ENCODE results near the gene SHISA2.
"Not testable (repeated sequence)": the region's sequence is repeated elsewhere in the genome, so short reads cannot be mapped to it uniquely, and the experiment has no call there.

The SHISA2 gene

GRCh38 chr13:26067601-26068000, 15.8 kb upstream of the SHISA2 start:
- no peak for DNase-seq (ENCODE audit: low read depth)
- no peak overlapping the region for H3K4me3 ChIP-seq (replicated peaks; ENCODE audit: low read depth, low read length)
- TF ChIP-seq CTCF (IDR thresholded peaks at IDR 0.05; ENCODE audit: low read length, missing control alignments) = no peak

- not testable (repeated sequence) for DNase-seq (ENCODE audit: low read depth); H3K4me3 ChIP-seq (replicated peaks; ENCODE audit: low read depth, low read length)
These were observed 14.7 kb upstream of the SHISA2 start for GRCh38 chr13:26066492-26066891.

- TF ChIP-seq CTCF (IDR thresholded peaks at IDR 0.05; ENCODE audit: low read length, missing control alignments) = peak; percentile 83
- peak; percentile 77 for DNase-seq (ENCODE audit: low read depth)
- H3K4me3 ChIP-seq (replicated peaks; ENCODE audit: low read depth, low read length) = no peak overlapping the region
These were observed 11.1 kb upstream of the SHISA2 start for GRCh38 chr13:26062853-26063444.

GRCh38 chr13:26061947-26062346, 10.1 kb upstream of the SHISA2 start:
- DNase-seq (ENCODE audit: low read depth) = peak; percentile 53
- no peak overlapping the region for H3K4me3 ChIP-seq (replicated peaks; ENCODE audit: low read depth, low read length)
- TF ChIP-seq CTCF (IDR thresholded peaks at IDR 0.05; ENCODE audit: low read length, missing control alignments) = no peak

GRCh38 chr13:26061256-26061655, 9.4 kb upstream of the SHISA2 start:
- TF ChIP-seq CTCF (IDR thresholded peaks at IDR 0.05; ENCODE audit: low read length, missing control alignments) = no peak
- no peak for DNase-seq (ENCODE audit: low read depth)
- H3K4me3 ChIP-seq (replicated peaks; ENCODE audit: low read depth, low read length) = no peak overlapping the region

- TF ChIP-seq CTCF (IDR thresholded peaks at IDR 0.05; ENCODE audit: low read length, missing control alignments) = no peak
- H3K4me3 ChIP-seq (replicated peaks; ENCODE audit: low read depth, low read length) = no peak overlapping the region
- no peak for DNase-seq (ENCODE audit: low read depth)
These were observed 8.5 kb upstream of the SHISA2 start for GRCh38 chr13:26060357-26060756.

GRCh38 chr13:26058704-26059103, 6.9 kb upstream of the SHISA2 start:
- no peak for DNase-seq (ENCODE audit: low read depth)
- TF ChIP-seq CTCF (IDR thresholded peaks at IDR 0.05; ENCODE audit: low read length, missing control alignments) = no peak
- H3K4me3 ChIP-seq (replicated peaks; ENCODE audit: low read depth, low read length) = no peak overlapping the region

Measured in fibroblast of pulmonary artery (primary cell).